ENCODE measurements around the gene DENND6A.
"Not testable (repeated sequence)": the region's sequence is repeated elsewhere in the genome, so short reads cannot be mapped to it uniquely, and the experiment has no call there.

The DENND6A gene

DNA sequence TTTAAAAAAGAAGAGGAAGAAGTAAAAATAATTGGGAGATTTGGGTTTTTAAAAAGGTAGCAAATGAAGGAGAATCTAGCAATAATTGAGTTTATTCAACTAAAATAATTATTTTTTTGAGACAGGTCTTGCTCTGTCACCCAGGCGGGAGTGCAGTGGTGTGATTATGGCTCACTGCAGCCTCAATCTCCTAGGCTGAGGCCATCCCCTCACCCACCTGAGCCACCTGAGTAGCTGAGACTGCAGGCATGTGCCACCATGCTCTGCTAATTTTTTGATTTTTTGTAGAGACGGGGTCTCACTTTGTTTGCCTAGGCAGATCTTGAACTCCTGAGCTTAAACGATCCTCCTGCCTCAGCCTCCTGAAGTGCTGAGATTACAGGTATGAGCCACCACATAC lies 68.1 kb downstream of the DENND6A start:
- DNase-seq = no peak

GRCh38 chr3:57622362-57622761 lies 70.5 kb downstream of the DENND6A start:
- DNase-seq = no peak

- no peak for DNase-seq
These were observed 75.1 kb downstream of the DENND6A start for GRCh38 chr3:57617739-57618138.

- DNase-seq = no peak
These were observed 76.6 kb downstream of the DENND6A start for GRCh38 chr3:57616233-57616632.

- DNase-seq = not testable (repeated sequence)
These were observed 81.0 kb downstream of the DENND6A start for GRCh38 chr3:57611870-57612269.

GRCh38 chr3:57605683-57606082 lies 87.2 kb downstream of the DENND6A start:
- DNase-seq = no peak

GRCh38 chr3:57604971-57605370 lies 87.9 kb downstream of the DENND6A start:
- no peak for DNase-seq

GRCh38 chr3:57600195-57600594 lies 92.7 kb downstream of the DENND6A start:
- DNase-seq = no peak

DNA sequence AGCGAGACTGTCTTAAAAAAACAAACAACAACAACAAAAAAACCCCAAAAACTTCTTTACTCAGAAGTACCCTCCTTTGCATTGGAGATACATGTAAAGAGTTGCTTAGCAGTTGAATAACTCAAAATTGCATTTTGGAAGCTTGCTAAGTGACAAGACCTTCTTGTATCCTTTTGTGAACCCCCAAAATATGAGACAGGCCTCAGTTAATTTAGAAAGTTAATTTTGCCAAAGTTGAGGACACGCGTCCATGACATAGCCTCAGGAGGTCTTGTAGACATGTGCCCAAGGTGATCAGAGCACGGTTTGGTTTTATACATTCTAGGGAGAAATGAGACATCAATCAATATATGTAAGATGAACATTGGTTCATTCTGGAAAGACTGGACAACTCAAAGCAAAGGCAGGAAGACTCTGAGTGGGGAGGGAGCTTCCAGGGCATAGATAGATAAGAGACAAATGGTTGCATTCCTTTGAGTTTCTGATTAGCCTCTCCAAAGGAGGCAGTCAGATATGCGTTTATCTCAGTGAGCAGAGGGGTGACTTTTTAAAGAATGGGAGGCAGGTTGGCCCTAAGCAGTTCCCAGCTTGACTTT lies 94.0 kb downstream of the DENND6A start:
- no peak for DNase-seq

DNA sequence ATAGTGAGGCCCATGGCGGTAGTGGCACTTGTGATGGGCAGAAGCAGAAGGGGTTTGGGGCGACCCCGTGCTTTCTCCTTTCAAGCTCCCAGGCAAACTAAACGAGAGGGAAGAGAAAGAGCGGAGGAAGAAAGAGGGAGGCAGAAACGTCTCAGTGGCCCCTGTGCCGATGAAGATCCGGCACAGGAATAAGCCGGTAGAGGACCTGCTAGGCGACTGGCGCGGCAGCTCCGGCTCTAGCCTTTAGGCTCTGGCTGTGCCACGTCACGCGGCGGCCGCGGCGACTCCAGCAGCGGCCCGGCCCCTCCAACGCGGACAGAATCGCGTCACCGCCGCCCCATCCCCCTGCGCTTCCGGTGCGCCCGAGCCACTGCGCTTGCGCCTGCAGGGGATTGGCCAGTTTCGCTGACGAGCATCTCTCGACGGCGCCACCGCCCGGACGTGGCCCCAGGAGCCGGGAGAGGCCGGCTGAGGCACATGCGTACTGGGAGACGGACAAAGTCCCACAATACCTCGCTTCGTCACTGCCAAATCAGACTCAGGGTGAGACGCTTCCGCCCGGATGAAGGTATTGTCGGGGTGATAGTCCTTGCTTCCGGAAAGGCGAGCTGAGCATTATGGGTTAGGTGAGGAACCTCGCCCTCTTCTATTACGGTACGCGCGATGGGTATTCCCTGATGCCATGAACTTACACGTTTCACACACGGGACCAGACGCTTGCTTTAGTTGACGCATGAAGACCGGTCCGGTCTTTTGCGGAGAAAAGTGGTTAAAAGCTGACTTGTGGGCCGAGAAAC lies 95.6 kb downstream of the DENND6A start, which contains the start of gene ARF4:
TSS of gene ARF4 (minus strand) at position 218 of the 797 bp plus-strand sequence. CDS start at position 14, 204 bp downstream.
- peak; percentile 71 for DNase-seq

DNA sequence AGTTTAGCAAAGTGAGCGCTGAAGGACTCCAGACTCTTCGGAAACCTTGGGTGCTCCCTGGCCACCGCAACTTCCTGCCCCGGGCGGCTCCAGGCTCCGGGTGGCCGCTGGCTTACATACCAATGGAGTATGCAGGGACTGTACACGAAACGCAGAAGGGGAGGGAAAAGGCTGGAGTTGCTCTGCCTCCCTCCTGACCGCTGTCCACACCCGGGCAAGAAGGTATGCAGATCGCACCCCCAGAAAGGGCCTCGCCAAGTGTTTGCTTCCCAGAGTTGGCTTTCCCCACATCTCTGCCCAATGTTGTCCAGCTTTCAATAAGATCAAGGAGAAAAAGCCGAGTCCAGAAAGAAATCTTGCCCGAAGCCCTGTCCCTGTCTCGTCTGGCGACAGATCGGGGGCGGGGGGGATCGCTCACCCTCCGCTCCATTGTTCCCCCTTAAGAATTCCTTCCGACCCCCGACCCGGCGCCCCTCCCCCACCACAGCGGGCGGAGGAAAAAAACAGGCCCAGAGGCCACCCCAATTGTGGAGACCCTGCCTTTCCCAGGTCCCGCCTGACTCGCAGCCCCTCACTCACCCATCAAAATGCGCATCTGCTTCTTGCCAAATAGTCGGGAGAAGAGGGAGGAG lies 96.3 kb downstream of the DENND6A start:
- DNase-seq = no peak

- DNase-seq = no peak
These were observed 98.3 kb downstream of the DENND6A start for GRCh38 chr3:57594576-57594975.

DNA sequence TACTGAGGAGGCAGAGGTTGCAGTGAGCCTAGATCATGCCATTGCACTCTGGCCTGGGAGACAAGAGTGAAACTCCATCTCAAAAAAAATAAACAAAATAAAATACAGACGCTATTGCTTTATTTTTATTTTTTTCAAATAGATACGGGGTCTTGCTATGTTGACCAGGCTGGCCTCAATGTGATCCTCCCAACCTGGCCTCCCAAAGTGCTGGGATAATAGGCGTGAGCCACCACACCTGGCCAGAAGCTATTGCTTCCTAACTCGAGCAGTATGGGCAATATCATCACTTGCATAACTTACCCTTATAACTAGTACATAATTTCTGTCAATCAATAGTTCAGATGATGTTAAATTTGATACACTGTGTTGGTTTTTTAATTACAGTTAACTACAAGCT lies 98.7 kb downstream of the DENND6A start:
- no peak for DNase-seq

- no peak for DNase-seq
These were observed 100.6 kb downstream of the DENND6A start for GRCh38 chr3:57592306-57592705.

GRCh38 chr3:57587905-57588304 lies 105.0 kb downstream of the DENND6A start:
- no peak for DNase-seq

GRCh38 chr3:57586778-57587177 lies 106.1 kb downstream of the DENND6A start:
- no peak for DNase-seq

DNA sequence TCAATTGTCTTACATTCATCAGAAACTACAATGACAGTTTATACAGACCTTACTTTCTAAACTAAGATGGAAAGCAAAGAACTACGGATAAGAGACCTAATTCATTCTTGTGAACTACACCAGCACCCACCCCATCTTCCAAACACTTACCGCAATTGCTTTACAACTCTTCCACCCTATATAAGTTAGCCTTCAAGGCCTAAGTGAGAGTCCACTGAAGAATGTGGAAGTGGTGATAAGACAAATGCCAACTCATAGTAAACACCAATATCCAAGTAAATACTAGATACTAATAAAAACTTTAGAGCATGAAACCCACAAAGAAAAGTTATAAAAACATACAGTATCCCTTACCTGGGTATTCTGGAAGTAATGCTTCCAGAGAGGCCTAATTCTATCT lies 109.3 kb downstream of the DENND6A start:
- no peak for DNase-seq

GRCh38 chr3:57582474-57583168 lies 110.3 kb downstream of the DENND6A start:
- DNase-seq = no peak

- no peak for DNase-seq
These were observed 115.1 kb downstream of the DENND6A start for GRCh38 chr3:57577801-57578200.

GRCh38 chr3:57575966-57576626 lies 116.8 kb downstream of the DENND6A start:
- no peak for DNase-seq

All from NCI-H1436 treated with DMSO at 0.1 percent for 48 hours (cell line).